ENCODE results near the gene B4GALT1.

DNA sequence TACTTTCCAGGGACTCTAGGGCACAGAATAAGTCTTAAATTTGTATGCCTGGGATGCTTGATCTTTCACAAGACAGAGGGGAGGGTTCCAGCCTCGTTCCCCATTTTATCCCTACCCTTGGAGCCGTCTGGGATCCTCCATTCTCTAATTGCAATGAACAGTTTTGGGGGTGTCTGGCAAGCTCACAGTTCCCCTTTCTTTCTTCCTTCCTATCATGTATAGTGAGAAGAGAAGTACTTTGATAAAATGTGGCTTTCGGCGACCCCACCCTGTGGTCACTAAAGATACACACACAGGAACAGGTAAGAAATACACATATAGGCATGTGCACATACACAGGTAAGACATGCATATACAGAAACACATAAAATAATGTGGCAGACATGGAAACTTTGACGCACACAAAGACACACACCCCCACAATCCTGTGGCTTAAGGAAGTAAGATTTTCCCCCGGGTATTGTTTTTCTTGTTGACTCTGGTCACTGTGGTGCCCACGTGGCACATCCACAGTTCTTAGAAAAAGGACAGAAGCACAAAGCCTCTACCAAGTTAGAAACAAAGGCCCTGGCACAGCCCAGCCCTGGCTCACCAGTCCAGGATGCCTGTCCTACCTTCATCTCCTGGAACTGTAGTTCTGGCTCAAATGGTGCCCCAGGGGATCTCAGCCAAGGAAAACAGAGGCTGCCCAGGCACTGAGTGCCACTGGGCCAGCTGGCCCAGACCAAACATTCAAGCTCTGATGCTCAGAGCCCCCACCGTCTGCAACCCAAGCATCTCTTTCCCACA is 84.4 kb downstream of the B4GALT1 start:
- TF ChIP-seq, protein P1, sequence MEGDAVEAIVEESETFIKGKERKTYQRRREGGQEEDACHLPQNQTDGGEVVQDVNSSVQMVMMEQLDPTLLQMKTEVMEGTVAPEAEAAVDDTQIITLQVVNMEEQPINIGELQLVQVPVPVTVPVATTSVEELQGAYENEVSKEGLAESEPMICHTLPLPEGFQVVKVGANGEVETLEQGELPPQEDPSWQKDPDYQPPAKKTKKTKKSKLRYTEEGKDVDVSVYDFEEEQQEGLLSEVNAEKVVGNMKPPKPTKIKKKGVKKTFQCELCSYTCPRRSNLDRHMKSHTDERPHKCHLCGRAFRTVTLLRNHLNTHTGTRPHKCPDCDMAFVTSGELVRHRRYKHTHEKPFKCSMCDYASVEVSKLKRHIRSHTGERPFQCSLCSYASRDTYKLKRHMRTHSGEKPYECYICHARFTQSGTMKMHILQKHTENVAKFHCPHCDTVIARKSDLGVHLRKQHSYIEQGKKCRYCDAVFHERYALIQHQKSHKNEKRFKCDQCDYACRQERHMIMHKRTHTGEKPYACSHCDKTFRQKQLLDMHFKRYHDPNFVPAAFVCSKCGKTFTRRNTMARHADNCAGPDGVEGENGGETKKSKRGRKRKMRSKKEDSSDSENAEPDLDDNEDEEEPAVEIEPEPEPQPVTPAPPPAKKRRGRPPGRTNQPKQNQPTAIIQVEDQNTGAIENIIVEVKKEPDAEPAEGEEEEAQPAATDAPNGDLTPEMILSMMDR (IDR thresholded peaks at IDR 0.05): no peak
- TF ChIP-seq POLR2A (IDR thresholded peaks at IDR 0.05) (no peak), POLR2AphosphoS5 (IDR thresholded peaks at IDR 0.05) (no peak)

All from breast epithelium (tissue), 3 donors.